Suprapubic skin (tissue), 4 donors: ENCODE measurements around the gene PRDX2. TPM values are rescaled to one million over a fixed set of nuclear protein-coding genes. Genes with fewer than 3 reads are reported as not detected.

ENCODE experiments used
- DNase-seq, 2 donors: peaks; one replicate each; pipeline ENCODE4 v3.0.0-alpha.2; 2019; ENCODE audit warnings: low spot score in 2 of 2
- H3K27ac ChIP-seq: fragments of 200-600 bp; sonication (generic); one replicate; pipeline ENCODE4 v1.5.1; 2019
- H3K27me3 ChIP-seq: fragments of 200-600 bp; sonication (generic); one replicate; pipeline ENCODE4 v1.5.1; 2019
- H3K36me3 ChIP-seq: fragments of 200-600 bp; sonication (generic); one replicate; pipeline ENCODE4 v1.5.1; 2019
- H3K4me1 ChIP-seq: fragments of 200-600 bp; sonication (generic); one replicate; pipeline ENCODE4 v1.5.1; 2019
- H3K4me3 ChIP-seq: fragments of 200-600 bp; sonication (generic); one replicate; pipeline ENCODE4 v1.5.1; 2019; ENCODE audit warnings: mild to moderate bottlenecking
- H3K9me3 ChIP-seq: fragments of 200-600 bp; sonication (generic); one replicate; pipeline ENCODE4 v1.5.1; 2019
- EP300 ChIP-seq: sonication (generic); formaldehyde crosslinking; IDR thresholded peaks from one replicate; pipeline ENCODE4 v1.6.1; 2017; ENCODE audit warnings: antibody characterized with exemption
- POLR2A ChIP-seq, 2 donors: fragments of 450-650 bp; IDR thresholded peaks; one replicate each; pipeline ENCODE4 v1.6.1; 2017; ENCODE audit warnings: antibody characterized with exemption in 2 of 2, mild to moderate bottlenecking in 2 of 2, moderate library complexity in 2 of 2
- POLR2AphosphoS5 ChIP-seq, 3 donors: sonication (generic); formaldehyde crosslinking; IDR thresholded peaks; one replicate each; pipeline ENCODE4 v1.6.1; 2017; ENCODE audit warnings: antibody characterized with exemption in 3 of 3
- WGBS: methylation state at CpG from one replicate; pipeline ENCODE4 v1.1.5; 2018; 5-methylcytosine and 5-hydroxymethylcytosine counted together
- total RNA-seq, 4 donors: library from RNA; depleted of rRNA; stranded (reverse); fragments of >200 nt; gene quantifications; one replicate each; pipeline ENCODE4 v1.1.0, GENCODE V29; 2016
- TF ChIP-seq, protein P1 (sequence below), 2 donors: fragments of 200-600 bp in 1 of 2; fragments of 450-650 bp in 1 of 2; sonication (generic) in 1 of 2; IDR thresholded peaks; one replicate each; pipeline ENCODE4 v1.5.1; 2016 to 2019; ENCODE audit warnings: antibody characterized with exemption in 2 of 2, mild to moderate bottlenecking in 1 of 2, moderate library complexity in 1 of 2

PRDX2 gene
- total RNA-seq, 4 donors from 2014 or later: 270 to 579 (median 540) TPM

DNA sequence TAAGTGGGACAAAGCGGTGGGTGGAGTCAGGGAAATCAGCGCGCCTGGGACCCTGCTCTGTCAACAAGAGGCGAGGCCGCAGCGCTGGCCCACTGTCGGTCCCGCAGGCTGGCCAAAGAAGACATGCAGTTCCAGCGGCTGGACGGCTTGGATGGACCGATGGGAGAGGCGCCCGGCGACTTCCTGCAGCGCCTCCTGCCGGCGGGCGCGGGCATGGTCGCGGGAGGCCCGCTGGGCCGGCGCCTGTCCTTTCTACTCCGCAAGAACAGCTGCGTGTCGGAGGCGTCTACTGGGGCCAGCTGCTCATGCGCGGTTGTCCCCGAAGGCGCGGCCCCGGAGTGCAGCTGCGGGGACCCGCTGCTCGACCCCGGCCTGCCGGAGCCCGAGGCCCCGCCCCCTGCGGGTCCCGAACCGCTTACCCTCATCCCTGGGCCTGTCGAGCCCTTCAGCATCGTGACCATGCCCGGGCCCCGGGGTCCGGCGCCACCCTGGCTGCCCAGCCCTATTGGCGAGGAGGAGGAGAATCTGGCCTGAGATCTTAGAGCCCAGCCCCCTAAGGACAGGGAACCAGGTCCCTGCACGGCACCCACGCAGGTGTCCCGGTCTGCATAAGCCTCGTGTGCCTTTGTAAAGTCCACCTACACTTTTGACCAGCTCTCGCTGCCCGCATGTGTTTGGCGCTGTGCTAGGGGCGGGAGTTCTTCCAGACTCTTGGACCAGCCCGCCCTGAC lies 43.9 kb downstream of the PRDX2 start:
- Histone ChIP-seq H3K4me1 (peaks cover 12% of the 10 kb centered on the region), H3K9me3 (no peaks in the 10 kb centered on the region), H3K36me3 (peaks cover 3% of the 10 kb centered on the region), H3K27ac (peak overlapping the region; percentile 14), H3K27me3 (no peaks in the 10 kb centered on the region), H3K4me3 (peak overlapping the region; percentile 45)
- DNase-seq: peak in 1 of 2 donors; percentile 83
- WGBS: 10% methylated on average over 36 of the region's 60 CpGs
- TF ChIP-seq, protein P1, sequence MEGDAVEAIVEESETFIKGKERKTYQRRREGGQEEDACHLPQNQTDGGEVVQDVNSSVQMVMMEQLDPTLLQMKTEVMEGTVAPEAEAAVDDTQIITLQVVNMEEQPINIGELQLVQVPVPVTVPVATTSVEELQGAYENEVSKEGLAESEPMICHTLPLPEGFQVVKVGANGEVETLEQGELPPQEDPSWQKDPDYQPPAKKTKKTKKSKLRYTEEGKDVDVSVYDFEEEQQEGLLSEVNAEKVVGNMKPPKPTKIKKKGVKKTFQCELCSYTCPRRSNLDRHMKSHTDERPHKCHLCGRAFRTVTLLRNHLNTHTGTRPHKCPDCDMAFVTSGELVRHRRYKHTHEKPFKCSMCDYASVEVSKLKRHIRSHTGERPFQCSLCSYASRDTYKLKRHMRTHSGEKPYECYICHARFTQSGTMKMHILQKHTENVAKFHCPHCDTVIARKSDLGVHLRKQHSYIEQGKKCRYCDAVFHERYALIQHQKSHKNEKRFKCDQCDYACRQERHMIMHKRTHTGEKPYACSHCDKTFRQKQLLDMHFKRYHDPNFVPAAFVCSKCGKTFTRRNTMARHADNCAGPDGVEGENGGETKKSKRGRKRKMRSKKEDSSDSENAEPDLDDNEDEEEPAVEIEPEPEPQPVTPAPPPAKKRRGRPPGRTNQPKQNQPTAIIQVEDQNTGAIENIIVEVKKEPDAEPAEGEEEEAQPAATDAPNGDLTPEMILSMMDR (IDR thresholded peaks at IDR 0.05): peak; percentile 63 to 97
- TF ChIP-seq POLR2A (IDR thresholded peaks at IDR 0.05): no peak

DNA sequence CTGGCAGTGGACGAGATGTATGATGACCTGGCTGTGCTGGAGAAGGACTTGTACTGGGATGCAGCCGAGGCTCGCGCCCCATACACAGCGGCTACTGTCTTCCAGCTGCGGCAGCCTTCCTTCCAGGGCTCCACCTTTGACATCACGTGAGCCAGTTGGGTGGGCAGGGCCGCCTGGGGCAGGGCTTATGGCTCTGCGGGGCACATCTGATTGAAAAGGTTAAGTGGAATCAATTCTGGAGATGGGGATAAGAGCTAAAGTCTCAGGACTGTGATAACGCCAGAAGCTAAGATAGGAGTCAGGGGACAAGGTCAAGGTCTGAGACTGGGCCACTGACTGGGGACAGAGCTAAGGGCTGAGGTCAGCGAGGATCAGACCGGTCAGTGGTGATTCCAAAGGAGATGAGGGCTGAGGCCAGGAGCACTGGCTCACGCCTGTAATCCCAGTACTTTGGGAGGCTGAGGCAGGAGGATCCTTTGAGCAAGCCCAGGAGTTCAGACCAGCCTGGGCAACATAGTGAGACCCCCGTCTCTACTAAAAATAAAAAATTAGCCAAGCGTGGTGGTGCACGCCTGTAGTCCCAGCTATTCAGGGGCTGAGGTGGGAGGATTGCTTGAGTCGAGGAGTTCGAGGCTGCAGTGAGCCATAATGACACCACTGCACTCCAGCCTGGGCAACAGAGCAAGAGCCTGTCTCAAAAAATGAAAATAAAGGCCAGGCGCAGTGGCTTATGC lies 45.3 kb downstream of the PRDX2 start:
- no peak for DNase-seq
- 91% methylated on average over 19 of the region's 19 CpGs for WGBS
- no peak overlapping the region for H3K4me3 ChIP-seq
- peaks cover 12% of the 10 kb centered on the region for H3K4me1 ChIP-seq
- H3K9me3 ChIP-seq: no peaks in the 10 kb centered on the region
- no peaks in the 10 kb centered on the region for H3K36me3 ChIP-seq
- peaks cover 8% of the 10 kb centered on the region for H3K27me3 ChIP-seq
- TF ChIP-seq POLR2A (IDR thresholded peaks at IDR 0.05): no peak
- TF ChIP-seq, protein P1 (IDR thresholded peaks at IDR 0.05): no peak
- no peak for TF ChIP-seq POLR2AphosphoS5 (IDR thresholded peaks at IDR 0.05)
- no peak for TF ChIP-seq EP300
- H3K27ac ChIP-seq: no peak overlapping the region

DNA sequence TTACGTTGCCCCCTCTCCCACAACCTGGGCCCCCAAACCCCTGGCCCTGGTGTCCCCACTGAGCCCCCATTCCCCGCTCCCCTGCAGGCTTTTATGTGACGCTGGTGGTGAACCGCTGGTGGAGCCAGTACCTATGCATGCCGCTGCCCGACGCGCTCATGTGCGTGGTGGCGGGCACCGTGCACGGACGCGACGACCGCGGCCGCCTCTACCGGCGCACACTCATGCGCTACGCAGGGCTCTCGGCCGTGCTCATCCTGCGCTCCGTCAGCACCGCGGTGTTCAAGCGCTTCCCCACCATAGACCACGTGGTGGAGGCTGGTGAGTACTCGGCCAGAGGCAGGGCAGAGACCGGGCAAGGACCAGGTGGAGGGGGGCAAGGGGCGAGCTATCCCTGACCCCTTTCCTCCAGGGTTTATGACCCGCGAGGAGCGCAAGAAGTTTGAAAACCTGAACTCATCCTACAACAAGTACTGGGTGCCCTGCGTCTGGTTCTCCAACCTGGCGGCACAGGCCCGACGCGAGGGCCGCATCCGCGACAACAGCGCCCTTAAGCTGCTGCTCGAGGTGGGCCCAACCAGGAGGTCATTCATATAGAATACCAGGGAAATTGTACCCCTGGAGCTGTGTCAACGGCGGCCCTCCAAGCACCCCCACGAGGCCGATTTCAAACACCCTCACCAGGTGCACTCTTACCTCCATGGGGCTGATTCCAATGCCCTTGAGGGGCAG lies 47.0 kb downstream of the PRDX2 start:
- no peak overlapping the region for H3K4me3 ChIP-seq
- peaks cover 8% of the 10 kb centered on the region for H3K27me3 ChIP-seq
- WGBS: 80% methylated on average over 39 of the region's 50 CpGs
- DNase-seq: no peak
- TF ChIP-seq POLR2A (IDR thresholded peaks at IDR 0.05): no peak
- TF ChIP-seq, protein P1 (IDR thresholded peaks at IDR 0.05): no peak
- no peak for TF ChIP-seq EP300
- no peak for TF ChIP-seq POLR2AphosphoS5 (IDR thresholded peaks at IDR 0.05)
- H3K9me3 ChIP-seq: no peaks in the 10 kb centered on the region
- H3K36me3 ChIP-seq: no peaks in the 10 kb centered on the region
- no peak overlapping the region for H3K27ac ChIP-seq
- peaks cover 26% of the 10 kb centered on the region for H3K4me1 ChIP-seq

DNA sequence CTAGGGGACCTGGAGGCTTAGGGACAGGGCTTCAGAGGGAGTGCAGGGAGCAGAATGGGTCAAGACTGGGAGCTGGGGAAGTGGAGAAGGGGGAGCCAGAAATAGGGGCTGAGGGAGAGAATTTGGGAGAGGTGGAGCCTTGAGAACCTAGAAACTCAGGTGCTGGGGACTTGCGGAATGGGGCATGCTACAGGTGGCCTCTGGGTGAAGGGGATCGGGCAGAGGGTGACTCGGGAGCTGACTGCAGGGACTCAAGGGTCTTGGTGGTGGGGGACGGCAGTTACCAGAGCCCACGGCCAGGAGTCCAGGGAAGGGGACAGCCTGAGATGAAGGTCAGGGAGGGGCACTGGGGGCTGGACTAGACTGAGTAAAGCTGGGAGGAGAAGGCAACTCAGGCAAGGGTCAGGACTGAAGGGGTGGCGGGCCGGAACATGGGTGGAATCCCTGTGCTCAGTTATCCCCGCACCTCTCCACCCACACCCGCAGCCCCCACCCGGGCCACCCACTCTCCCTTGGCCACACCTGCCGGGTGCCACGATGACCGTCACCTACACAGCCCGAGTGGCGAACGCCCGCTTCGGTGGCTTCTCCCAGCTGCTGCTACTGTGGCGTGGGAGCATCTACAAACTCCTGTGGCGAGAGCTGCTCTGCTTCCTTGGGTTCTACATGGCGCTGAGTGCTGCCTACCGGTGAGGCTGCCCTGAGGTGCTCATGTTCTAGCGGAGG lies 49.4 kb downstream of the PRDX2 start:
- H3K4me1 ChIP-seq: peaks cover 23% of the 10 kb centered on the region
- WGBS: 77% methylated on average over 11 of the region's 23 CpGs
- H3K9me3 ChIP-seq: no peaks in the 10 kb centered on the region
- DNase-seq: no peak
- peaks cover 8% of the 10 kb centered on the region for H3K27me3 ChIP-seq
- H3K27ac ChIP-seq: peak overlapping the region; percentile 85
- H3K4me3 ChIP-seq: no peak overlapping the region
- peaks cover 12% of the 10 kb centered on the region for H3K36me3 ChIP-seq
- TF ChIP-seq, protein P1 (IDR thresholded peaks at IDR 0.05): no peak
- TF ChIP-seq EP300 (no peak), POLR2AphosphoS5 (IDR thresholded peaks at IDR 0.05) (no peak), POLR2A (IDR thresholded peaks at IDR 0.05) (no peak)
